Endothelial cell of umbilical vein (primary cell): ENCODE data around the gene MYO9B. TPM values are rescaled to one million over a fixed set of nuclear protein-coding genes. Genes with fewer than 3 reads are reported as not detected.
A peak's percentile ranks its signal among the peaks of the same experiment; 100 is the strongest.

ENCODE experiments used
- BruUV-seq: library from RNA; stranded (reverse); fragments of 400-500 nt; replicated peaks from 2 replicates; lab custom pipeline; 2021; lab: Mats Ljungman, UMichigan
- CTCF ChIA-PET: fragments of 300-600, 350-600 bp; sonication (Branson Sonifier 250); formaldehyde crosslinking; loops from one replicate; lab custom pipeline; 2021; ENCODE audit warnings: antibody characterized with exemption, inconsistent platforms; lab: Charles Lee
- POLR2A ChIA-PET: fragments of 300-600, 350-600 bp; sonication (Branson Sonifier 250); formaldehyde crosslinking; loops from one replicate; lab custom pipeline; 2021; ENCODE audit warnings: antibody characterized with exemption, inconsistent platforms; lab: Charles Lee
- DNase-seq: peaks from one replicate; pipeline ENCODE4 v3.0.0-alpha.2; 2011; ENCODE audit warnings: low read depth, low spot score
- FAIRE-seq: peaks from 2 replicates; lab custom pipeline; 2011; peaks lifted over from hg19 to GRCh38; lab: Jason Lieb, UNC
- H2AFZ ChIP-seq: 2 replicates; pipeline ENCODE4 v1.6.0; 2012; ENCODE audit warnings: low read depth, low read length, control low read depth, inconsistent platforms
- H3K27ac ChIP-seq: 2 replicates; pipeline ENCODE4 v1.5.1; 2011; ENCODE audit warnings: low read depth, mild to moderate bottlenecking, control low read depth, low read length, moderate library complexity; ENCODE audit not compliant: insufficient read depth
- H3K27me3 ChIP-seq, 2 experiments: 2 replicates each; pipeline versions ENCODE4 v1.6.0 to v1.6.1; 2011; ENCODE audit warnings: low read length in 2 of 2, mixed read lengths in 1 of 2; ENCODE audit not compliant: control insufficient read depth in 2 of 2, insufficient read depth in 2 of 2
- H3K36me3 ChIP-seq, 2 experiments: 2 replicates in 1 of 2; 3 replicates in 1 of 2; pipeline ENCODE4 v1.5.1; 2011; ENCODE audit warnings: low read length in 2 of 2, mild to moderate bottlenecking in 1 of 2, moderate library complexity in 1 of 2; ENCODE audit not compliant: control insufficient read depth in 2 of 2, insufficient read depth in 2 of 2; ENCODE audit errors: extremely low read depth in 1 of 2
- H3K4me1 ChIP-seq: 3 replicates; pipeline ENCODE4 v1.5.1; 2011; ENCODE audit warnings: mild to moderate bottlenecking, low read length; ENCODE audit not compliant: control insufficient read depth, insufficient read depth; ENCODE audit errors: extremely low read depth
- H3K4me2 ChIP-seq: 2 replicates; pipeline ENCODE4 v1.6.1; 2011; ENCODE audit warnings: low read length, control low read depth, mixed read lengths; ENCODE audit not compliant: insufficient read depth
- H3K4me3 ChIP-seq, 3 experiments: fragments of 200-600 bp in 1 of 3; sonication (generic), shearing (Covaris generic) in 1 of 3; replicated peaks in 1 of 3; 2 replicates each; pipeline ENCODE4 v1.5.1; 2011 to 2016; ENCODE audit warnings: control low read depth in 3 of 3, low read length in 3 of 3, mild to moderate bottlenecking in 2 of 3, inconsistent platforms in 1 of 3, low read depth in 1 of 3, moderate library complexity in 1 of 3; ENCODE audit not compliant: insufficient read depth in 1 of 3
- H3K79me2 ChIP-seq: 2 replicates; pipeline ENCODE4 v1.6.0; 2012; ENCODE audit warnings: low read length, inconsistent platforms; ENCODE audit not compliant: control insufficient read depth, insufficient read depth
- H3K9ac ChIP-seq: replicated peaks from 2 replicates; pipeline ENCODE3; 2011; ENCODE audit warnings: low read length, control low read depth; ENCODE audit not compliant: insufficient read depth; ENCODE audit errors: extremely low read depth
- H3K9me1 ChIP-seq: replicated peaks from 3 replicates; pipeline ENCODE4 v1.6.0; 2011; ENCODE audit warnings: mild to moderate bottlenecking, low read length; ENCODE audit not compliant: control insufficient read depth, insufficient read depth; ENCODE audit errors: extremely low read depth
- H3K9me3 ChIP-seq: replicated peaks from 2 replicates; pipeline ENCODE4 v1.5.1; 2012; ENCODE audit warnings: low read length, inconsistent platforms; ENCODE audit not compliant: control insufficient read depth, insufficient read depth
- H4K20me1 ChIP-seq: replicated peaks from 2 replicates; pipeline ENCODE3; 2011; ENCODE audit warnings: mild to moderate bottlenecking, low read length; ENCODE audit not compliant: control insufficient read depth, insufficient read depth; ENCODE audit errors: extremely low read depth
- EZH2 ChIP-seq: IDR thresholded peaks from 2 replicates; pipeline ENCODE4 v1.6.1; 2012; ENCODE audit warnings: borderline replicate concordance, low read depth, mild to moderate bottlenecking, moderate library complexity, low read length, inconsistent platforms; ENCODE audit not compliant: severe bottlenecking
- FOS ChIP-seq: IDR thresholded peaks from 2 replicates; pipeline ENCODE4 v1.6.1; 2011; ENCODE audit warnings: mild to moderate bottlenecking, low read length, moderate library complexity, borderline replicate concordance; ENCODE audit not compliant: insufficient read depth
- GATA2 ChIP-seq: IDR thresholded peaks from 2 replicates; pipeline ENCODE4 v1.7.0; 2011; ENCODE audit warnings: low read depth, mild to moderate bottlenecking, moderate library complexity, mixed read lengths, low read length; ENCODE audit not compliant: insufficient read length, insufficient read depth
- JUN ChIP-seq: IDR thresholded peaks from 2 replicates; pipeline ENCODE4 v1.6.1; 2011; ENCODE audit warnings: borderline replicate concordance, low read depth; ENCODE audit not compliant: insufficient read length, insufficient read depth
- MYC ChIP-seq: IDR thresholded peaks from one replicate; pipeline ENCODE4 v1.6.1; 2011; ENCODE audit warnings: mild to moderate bottlenecking, low read depth, low read length
- dilution Hi-C: fragments of 300-500 bp; cut with MboI; formaldehyde crosslinking; loops from one replicate; pipeline ENCODE4 v1.15.0; 2019; ENCODE audit warnings: low sequenced_read_pairs; ENCODE audit not compliant: extremely low pct_ligation_motif_present
- intact Hi-C: fragments of 100-400 bp; cut with micrococcal nuclease; formaldehyde crosslinking; loops from one replicate; pipeline ENCODE4 v1.10.0; 2022
- polyA plus RNA-seq, 4 experiments: library from polyadenylated mRNA; depleted of rRNA in 3 of 4; stranded (reverse) in 3 of 4; unstranded in 1 of 4; fragments of >200 nt; gene quantifications; 2 replicates each; pipeline versions ENCODE4 v1.2.1 to v1.2.3, GENCODE V29; 2011 to 2012; ENCODE audit warnings: missing spikeins in 1 of 4
- total RNA-seq: library from RNA; stranded (reverse); gene quantifications from 2 replicates; pipeline ENCODE4 v1.2.3, GENCODE V29; 2021
- TF ChIP-seq, protein P1 (sequence below): IDR thresholded peaks from 2 replicates; pipeline ENCODE4 v1.6.1; 2011; ENCODE audit not compliant: insufficient read depth, insufficient read length

MYO9B gene
- total and polyA plus RNA-seq, 2 donors (not counting 3 experiments of a cell fraction or from before 2014, with no cell fraction given), result 64.4 to 119 TPM

DNA sequence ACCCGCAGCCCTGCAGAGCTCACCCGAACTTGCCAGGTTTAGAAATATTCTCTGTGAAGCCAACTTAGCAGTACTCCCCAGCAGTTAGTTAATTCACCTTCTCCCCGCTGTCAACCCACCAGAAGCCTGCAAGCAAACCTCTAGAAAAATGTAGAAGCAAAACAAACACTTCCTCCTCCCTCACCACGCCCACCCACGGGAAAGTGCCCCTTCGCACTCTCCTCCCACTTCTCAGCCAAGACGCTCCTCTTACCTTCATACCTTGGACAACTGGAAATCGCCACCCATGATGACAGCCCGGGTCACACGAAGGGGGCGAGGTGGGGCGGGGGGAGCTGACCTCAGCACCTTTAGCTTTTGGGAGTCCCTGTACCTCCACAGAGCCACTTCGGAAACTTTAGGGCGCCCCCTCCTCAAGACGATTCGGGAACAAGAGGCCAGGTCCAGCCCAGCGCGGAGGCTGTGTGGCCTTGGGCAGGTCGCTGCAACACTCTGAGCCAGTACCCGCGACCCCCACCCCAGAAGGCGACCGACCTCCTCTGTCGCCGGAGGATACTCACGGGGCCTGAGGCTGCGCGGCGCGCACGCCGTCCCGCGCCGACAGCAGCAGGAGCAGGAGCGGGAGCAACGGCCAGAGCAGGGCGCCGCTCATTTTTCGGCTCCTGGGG, 49.5 kb upstream of the MYO9B start:
- CTCF ChIA-PET, result interaction anchor here (0.6 kb wide), 1 partner anchor 14 kb away, joined by 4 read pairs; no protein-coding TSS in a partner anchor
- Histone ChIP-seq H3K4me2 (no peak overlapping the region), H4K20me1 (no peaks in the 10 kb centered on the region), H3K4me3 (peak overlapping the region in 1 of 3 experiments; percentile 6), H3K36me3 (no peaks in the 10 kb centered on the region), H3K79me2 (no peaks in the 10 kb centered on the region), H2AFZ (no peak overlapping the region), H3K9me3 (no peaks in the 10 kb centered on the region), H3K4me1 (peaks cover 4% of the 10 kb centered on the region), H3K27me3 (peaks cover 18 to 23% of the 10 kb centered on the region in 2 experiments), H3K9me1 (no peaks in the 10 kb centered on the region), H3K27ac (no peak overlapping the region), H3K9ac (no peak overlapping the region)
- BruUV-seq, result no TSS peak
- no peak for FAIRE-seq
- TF ChIP-seq EZH2 (peak; percentile 83), MYC (no peak), GATA2 (no peak), JUN (no peak), FOS (no peak)
- TF ChIP-seq, protein P1, sequence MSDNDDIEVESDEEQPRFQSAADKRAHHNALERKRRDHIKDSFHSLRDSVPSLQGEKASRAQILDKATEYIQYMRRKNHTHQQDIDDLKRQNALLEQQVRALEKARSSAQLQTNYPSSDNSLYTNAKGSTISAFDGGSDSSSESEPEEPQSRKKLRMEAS, result no peak
- no peak for DNase-seq
- POLR2A ChIA-PET, result no interaction called here
- dilution Hi-C loops (no loop called here), intact Hi-C loops (no loop called here)
